Smooth muscle cell (in vitro differentiated cells): ENCODE results near the gene GNB1L. TPM values are rescaled to one million over a fixed set of nuclear protein-coding genes. Genes with fewer than 3 reads are reported as not detected.

Experiments used
- DNase-seq: peaks from one replicate; lab custom pipeline; 2025; ENCODE audit not compliant: unreplicated experiment; lab: John Stamatoyannopoulos, UW
- H2AFZ ChIP-seq: fragments of 200-600 bp; sonication (generic); 2 replicates; pipeline ENCODE4 v1.6.0; 2016; ENCODE audit warnings: antibody characterized with exemption, low read depth, mild to moderate bottlenecking
- H3F3A ChIP-seq: fragments of 200-600 bp; sonication (generic); 2 replicates; pipeline ENCODE4 v1.6.0; 2017; ENCODE audit warnings: antibody characterized with exemption, low read depth
- H3K27ac ChIP-seq: fragments of 200-600 bp; sonication (generic); 2 replicates; pipeline ENCODE4 v1.5.1; 2016; ENCODE audit warnings: low read depth, mild to moderate bottlenecking
- H3K27me3 ChIP-seq: fragments of 200-600 bp; sonication (generic); 2 replicates; pipeline ENCODE4 v1.6.1; 2016; ENCODE audit warnings: low read depth, mild to moderate bottlenecking
- H3K36me3 ChIP-seq: fragments of 200-600 bp; sonication (generic); 2 replicates; pipeline ENCODE4 v1.5.1; 2016; ENCODE audit warnings: low read depth
- H3K4me1 ChIP-seq: fragments of 200-600 bp; sonication (generic); 2 replicates; pipeline ENCODE4 v1.5.1; 2016; ENCODE audit warnings: low read depth
- H3K4me2 ChIP-seq: fragments of 200-600 bp; sonication (generic); 2 replicates; pipeline ENCODE4 v1.6.0; 2016; ENCODE audit warnings: mild to moderate bottlenecking
- H3K4me3 ChIP-seq: fragments of 200-600 bp; sonication (generic); 2 replicates; pipeline ENCODE4 v1.5.1; 2016; ENCODE audit warnings: mild to moderate bottlenecking
- H3K79me2 ChIP-seq: fragments of 200-600 bp; sonication (generic); 2 replicates; pipeline ENCODE4 v1.6.0; 2016; ENCODE audit warnings: low read depth, mild to moderate bottlenecking
- H3K9ac ChIP-seq: fragments of 200-600 bp; sonication (generic); 2 replicates; pipeline ENCODE4 v1.6.0; 2016; ENCODE audit warnings: low read depth
- H3K9me3 ChIP-seq: fragments of 200-600 bp; sonication (generic); replicated peaks from 2 replicates; pipeline ENCODE4 v1.5.1; 2016; ENCODE audit warnings: low read depth
- H4K20me1 ChIP-seq: fragments of 200-600 bp; sonication (generic); 2 replicates; pipeline ENCODE4 v1.6.0; 2016; ENCODE audit warnings: low read depth
- CTCF ChIP-seq: fragments of 200-600 bp; sonication (generic); IDR thresholded peaks from 2 replicates; pipeline ENCODE4 v1.5.1; 2017; ENCODE audit warnings: borderline replicate concordance, mild to moderate bottlenecking, antibody characterized with exemption; ENCODE audit not compliant: insufficient read depth, poor library complexity, severe bottlenecking
- WGBS: methylation state at CpG from one replicate; pipeline ENCODE4 v1.1.7; 2016; ENCODE audit warnings: low lambda C conversion rate; 5-methylcytosine and 5-hydroxymethylcytosine counted together
- polyA plus RNA-seq: library from polyadenylated mRNA; unstranded; fragments of >200 nt; fragmentation: Nextera tagmentation; extraction: Ambion mirVana; gene quantifications from 2 replicates; pipeline ENCODE4 v1.2.1, GENCODE V29; 2016
- total RNA-seq: library from RNA; depleted of rRNA; stranded (reverse); fragments of >200 nt; gene quantifications from 2 replicates; pipeline ENCODE4 v1.2.3, GENCODE V29; 2014

Gene GNB1L
- total and polyA plus RNA-seq, 2 experiments from 2014 or later, result 4.1 to 7.4 TPM

- H3K36me3 ChIP-seq, result no peaks in the 10 kb centered on the region
- H3K4me2 ChIP-seq, result no peak overlapping the region
- no peak overlapping the region for H2AFZ ChIP-seq
- H3K9ac ChIP-seq, result no peak overlapping the region
- no peaks in the 10 kb centered on the region for H3F3A ChIP-seq
- H3K9me3 ChIP-seq, result no peaks in the 10 kb centered on the region
- H3K27me3 ChIP-seq, result peaks cover 41% of the 10 kb centered on the region
- no peak overlapping the region for H3K4me3 ChIP-seq
- no peak overlapping the region for H3K27ac ChIP-seq
- no peaks in the 10 kb centered on the region for H4K20me1 ChIP-seq
- peaks cover 12% of the 10 kb centered on the region for H3K4me1 ChIP-seq
- TF ChIP-seq CTCF, result no peak
- H3K79me2 ChIP-seq, result no peaks in the 10 kb centered on the region
- DNase-seq, result no peak
- 67% methylated on average over 14 of the region's 27 CpGs for WGBS
These were observed 103.9 kb downstream of the GNB1L start for GRCh38 chr22:19750507-19751490.

- Histone ChIP-seq H3K27ac (no peak overlapping the region), H2AFZ (no peak overlapping the region), H3K79me2 (no peaks in the 10 kb centered on the region), H3K27me3 (peaks cover 31% of the 10 kb centered on the region), H3K9me3 (no peaks in the 10 kb centered on the region), H3F3A (no peaks in the 10 kb centered on the region), H4K20me1 (no peaks in the 10 kb centered on the region), H3K9ac (no peak overlapping the region), H3K4me2 (no peak overlapping the region), H3K4me1 (peaks cover 6% of the 10 kb centered on the region), H3K36me3 (no peaks in the 10 kb centered on the region), H3K4me3 (no peak overlapping the region)
- no peak for DNase-seq
- TF ChIP-seq CTCF, result no peak
- 93% methylated on average over 12 of the region's 12 CpGs for WGBS
These were observed 104.8 kb downstream of the GNB1L start for GRCh38 chr22:19749876-19750275.

- no peak overlapping the region for H3K4me2 ChIP-seq
- no peak overlapping the region for H3K4me3 ChIP-seq
- no peak overlapping the region for H3K27ac ChIP-seq
- peaks cover 5% of the 10 kb centered on the region for H3K4me1 ChIP-seq
- no peaks in the 10 kb centered on the region for H3F3A ChIP-seq
- H3K9ac ChIP-seq, result no peak overlapping the region
- peaks cover 24% of the 10 kb centered on the region for H3K27me3 ChIP-seq
- no peaks in the 10 kb centered on the region for H3K9me3 ChIP-seq
- WGBS, result 80% methylated on average over 15 of the region's 15 CpGs
- H3K79me2 ChIP-seq, result no peaks in the 10 kb centered on the region
- no peak for TF ChIP-seq CTCF
- no peak for DNase-seq
- no peaks in the 10 kb centered on the region for H4K20me1 ChIP-seq
- H2AFZ ChIP-seq, result no peak overlapping the region
- no peaks in the 10 kb centered on the region for H3K36me3 ChIP-seq
These were observed 105.5 kb downstream of the GNB1L start for GRCh38 chr22:19748991-19749664.
